Chondrocyte (in vitro differentiated cells): ENCODE results near the gene PDGFRA. TPM values are rescaled to one million over a fixed set of nuclear protein-coding genes. Genes with fewer than 3 reads are reported as not detected.

Experiments used
- DNase-seq: peaks from one replicate; pipeline ENCODE4 v3.0.0; 2021; ENCODE audit warnings: mixed read lengths, low spot score
- H3K27ac Mint-ChIP-seq: one replicate; pipeline ENCODE4 v1.8.0; 2021; ENCODE audit warnings: mild to moderate bottlenecking, moderate library complexity, mixed read lengths; ENCODE audit not compliant: unreplicated experiment
- H3K27me3 Mint-ChIP-seq: 2 replicates; pipeline ENCODE4 v1.8.0; 2021; ENCODE audit warnings: low read depth, mixed read lengths
- H3K36me3 Mint-ChIP-seq: 2 replicates; pipeline ENCODE4 v1.8.0; 2021; ENCODE audit warnings: low read depth, mixed read lengths
- H3K4me1 Mint-ChIP-seq: 2 replicates; pipeline ENCODE4 v1.8.0; 2021; ENCODE audit warnings: low read depth, mild to moderate bottlenecking, mixed read lengths
- H3K4me3 Mint-ChIP-seq: one replicate; pipeline ENCODE4 v1.8.0; 2021; ENCODE audit warnings: mild to moderate bottlenecking, moderate library complexity, mixed read lengths; ENCODE audit not compliant: unreplicated experiment
- H3K9me3 Mint-ChIP-seq: 2 replicates; pipeline ENCODE4 v1.8.0; 2021; ENCODE audit warnings: low read depth, mixed read lengths
- long read RNA-seq: library from polyadenylated mRNA; stranded (forward); transcript quantifications from one replicate; pipeline ENCODE4 v2.0.0, GENCODE V29; 2021
- total RNA-seq: library from RNA; stranded (reverse); gene quantifications from 3 replicates; pipeline ENCODE4 v1.2.1, GENCODE V29; 2021
- TF ChIP-seq, protein P1 (sequence below): fragments of 200-600 bp; sonication (generic); IDR thresholded peaks from 2 replicates; pipeline ENCODE4 v1.5.0; 2021; ENCODE audit warnings: antibody characterized with exemption, mild to moderate bottlenecking, moderate library complexity

PDGFRA gene
- total RNA-seq: 62.7 to 112 TPM (median 69.6 TPM) in 3 replicates
- long read RNA-seq, full-length matches to known transcripts: 5 of 23 reads
- long read RNA-seq, partial matches to known transcripts: 10 of 23 reads
- long read RNA-seq, other reads (novel, unspliced or antisense): 8 of 23 reads

DNA sequence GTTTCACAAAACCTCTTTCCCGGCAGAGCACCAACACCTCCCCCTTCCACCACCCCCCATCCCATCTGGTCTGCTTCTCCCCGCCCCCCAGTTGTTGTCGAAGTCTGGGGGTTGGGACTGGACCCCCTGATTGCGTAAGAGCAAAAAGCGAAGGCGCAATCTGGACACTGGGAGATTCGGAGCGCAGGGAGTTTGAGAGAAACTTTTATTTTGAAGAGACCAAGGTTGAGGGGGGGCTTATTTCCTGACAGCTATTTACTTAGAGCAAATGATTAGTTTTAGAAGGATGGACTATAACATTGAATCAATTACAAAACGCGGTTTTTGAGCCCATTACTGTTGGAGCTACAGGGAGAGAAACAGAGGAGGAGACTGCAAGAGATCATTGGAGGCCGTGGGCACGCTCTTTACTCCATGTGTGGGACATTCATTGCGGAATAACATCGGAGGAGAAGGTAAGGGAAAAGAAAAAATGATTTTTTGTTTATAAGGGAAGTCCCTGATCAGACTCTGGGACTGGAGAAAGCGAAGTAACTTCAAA, at the start of gene PDGFRA:
Gene PDGFRA (plus strand): TSS at position 333 of the 541 bp plus-strand sequence. CDS start 29,476 bp downstream, outside the sequence.
- no peaks in the 10 kb centered on the region for H3K36me3 Mint-ChIP-seq
- peak within 1 kb of the TSS; percentile 91 for H3K4me3 Mint-ChIP-seq
- TF ChIP-seq, protein P1, sequence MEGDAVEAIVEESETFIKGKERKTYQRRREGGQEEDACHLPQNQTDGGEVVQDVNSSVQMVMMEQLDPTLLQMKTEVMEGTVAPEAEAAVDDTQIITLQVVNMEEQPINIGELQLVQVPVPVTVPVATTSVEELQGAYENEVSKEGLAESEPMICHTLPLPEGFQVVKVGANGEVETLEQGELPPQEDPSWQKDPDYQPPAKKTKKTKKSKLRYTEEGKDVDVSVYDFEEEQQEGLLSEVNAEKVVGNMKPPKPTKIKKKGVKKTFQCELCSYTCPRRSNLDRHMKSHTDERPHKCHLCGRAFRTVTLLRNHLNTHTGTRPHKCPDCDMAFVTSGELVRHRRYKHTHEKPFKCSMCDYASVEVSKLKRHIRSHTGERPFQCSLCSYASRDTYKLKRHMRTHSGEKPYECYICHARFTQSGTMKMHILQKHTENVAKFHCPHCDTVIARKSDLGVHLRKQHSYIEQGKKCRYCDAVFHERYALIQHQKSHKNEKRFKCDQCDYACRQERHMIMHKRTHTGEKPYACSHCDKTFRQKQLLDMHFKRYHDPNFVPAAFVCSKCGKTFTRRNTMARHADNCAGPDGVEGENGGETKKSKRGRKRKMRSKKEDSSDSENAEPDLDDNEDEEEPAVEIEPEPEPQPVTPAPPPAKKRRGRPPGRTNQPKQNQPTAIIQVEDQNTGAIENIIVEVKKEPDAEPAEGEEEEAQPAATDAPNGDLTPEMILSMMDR: no peak

DNA sequence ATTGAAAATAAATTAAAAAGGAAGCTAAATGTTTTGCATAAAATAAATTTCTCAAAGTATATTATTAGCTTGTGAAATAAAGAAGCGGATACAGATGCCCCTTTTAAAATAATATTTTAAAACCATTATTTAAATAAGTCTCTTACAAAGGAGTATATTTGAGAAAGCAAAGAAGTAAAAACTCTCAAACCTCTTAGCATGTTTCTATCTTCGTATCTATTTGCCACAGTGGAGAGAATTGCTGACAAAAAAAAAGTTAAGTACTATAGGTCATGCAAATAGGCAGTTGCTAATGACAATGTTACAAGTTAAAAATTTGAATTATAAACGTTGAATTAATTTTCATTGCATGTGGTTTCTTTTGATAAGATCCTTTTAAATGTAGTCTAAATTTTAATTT, 44.5 kb upstream of the PDGFRA start:
- DNase-seq: no peak
- H3K4me1 Mint-ChIP-seq: peaks cover 7% of the 10 kb centered on the region
- H3K9me3 Mint-ChIP-seq: no peaks in the 10 kb centered on the region
- no peaks in the 10 kb centered on the region for H3K36me3 Mint-ChIP-seq
- TF ChIP-seq, protein P1: no peak
- no peak overlapping the region for H3K4me3 Mint-ChIP-seq
- H3K27me3 Mint-ChIP-seq: no peaks in the 10 kb centered on the region
- H3K27ac Mint-ChIP-seq: no peak overlapping the region

More for the DNA sequence above, at the start of gene PDGFRA:
- H3K4me1 Mint-ChIP-seq: peaks cover 52% of the 10 kb centered on the region
- no peaks in the 10 kb centered on the region for H3K27me3 Mint-ChIP-seq
- peak within 1 kb of the TSS; percentile 94 for H3K27ac Mint-ChIP-seq
- no peak for DNase-seq
- no peaks in the 10 kb centered on the region for H3K9me3 Mint-ChIP-seq

DNA sequence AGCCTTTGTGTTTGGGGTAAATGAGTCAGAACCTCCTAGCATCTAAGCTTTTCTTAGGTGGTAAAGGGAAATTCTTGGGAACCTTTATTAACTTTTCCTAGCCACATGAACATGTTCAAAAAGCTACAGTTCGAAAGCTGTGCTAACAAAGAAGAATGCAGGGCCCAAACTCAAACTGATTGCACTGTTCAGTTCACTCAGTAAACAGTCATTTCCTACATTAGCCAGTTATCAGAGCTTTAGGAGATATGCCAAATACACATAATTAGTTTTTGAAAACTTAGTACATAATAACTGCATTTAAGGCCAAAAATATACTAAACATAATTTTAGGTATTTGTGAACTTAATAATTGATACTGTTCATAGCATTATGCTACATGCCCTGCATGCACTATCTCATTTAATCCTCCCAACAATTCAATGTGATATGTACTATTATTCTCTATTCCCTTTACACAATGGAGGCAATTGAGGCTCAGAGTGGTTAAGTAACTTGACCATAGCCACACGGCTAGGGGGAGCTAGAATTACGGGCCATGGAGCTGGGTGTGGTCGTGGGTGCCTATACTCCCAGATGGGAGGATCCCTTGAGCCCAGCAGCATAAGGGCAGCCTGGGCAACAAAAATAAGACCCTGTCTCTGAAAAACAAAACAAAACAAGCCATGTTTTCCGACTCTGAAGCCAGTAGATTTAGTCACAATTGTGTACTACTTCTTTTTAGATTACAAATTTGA, 43.9 kb upstream of the PDGFRA start:
- no peak for DNase-seq
- no peak overlapping the region for H3K4me3 Mint-ChIP-seq
- no peak overlapping the region for H3K27ac Mint-ChIP-seq
- TF ChIP-seq, protein P1: no peak
- no peaks in the 10 kb centered on the region for H3K9me3 Mint-ChIP-seq
- no peaks in the 10 kb centered on the region for H3K36me3 Mint-ChIP-seq
- H3K27me3 Mint-ChIP-seq: no peaks in the 10 kb centered on the region
- H3K4me1 Mint-ChIP-seq: peaks cover 7% of the 10 kb centered on the region

DNA sequence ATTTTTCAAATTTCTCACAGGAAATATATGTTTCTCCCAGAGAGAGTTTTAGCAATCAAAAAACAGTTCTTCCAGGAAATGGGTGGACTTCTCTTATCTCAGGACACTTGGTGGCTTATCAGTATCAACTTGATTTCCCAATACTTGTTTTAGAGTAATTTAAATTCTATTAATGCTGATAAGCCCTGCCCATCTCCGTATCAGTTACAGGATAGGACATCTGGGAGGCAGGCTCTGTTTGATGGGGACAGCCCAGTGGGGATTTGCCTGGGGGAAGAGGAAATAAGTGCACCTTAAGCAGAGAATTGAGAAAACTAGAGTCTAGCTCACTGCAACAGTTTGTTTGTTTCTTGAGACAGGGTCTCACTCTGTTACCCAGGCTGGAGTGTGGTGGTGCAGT, 43.2 kb upstream of the PDGFRA start:
- H3K9me3 Mint-ChIP-seq: no peaks in the 10 kb centered on the region
- no peak for DNase-seq
- H3K36me3 Mint-ChIP-seq: no peaks in the 10 kb centered on the region
- H3K27me3 Mint-ChIP-seq: no peaks in the 10 kb centered on the region
- H3K4me3 Mint-ChIP-seq: no peak overlapping the region
- H3K27ac Mint-ChIP-seq: no peak overlapping the region
- TF ChIP-seq, protein P1: no peak
- H3K4me1 Mint-ChIP-seq: peaks cover 11% of the 10 kb centered on the region

DNA sequence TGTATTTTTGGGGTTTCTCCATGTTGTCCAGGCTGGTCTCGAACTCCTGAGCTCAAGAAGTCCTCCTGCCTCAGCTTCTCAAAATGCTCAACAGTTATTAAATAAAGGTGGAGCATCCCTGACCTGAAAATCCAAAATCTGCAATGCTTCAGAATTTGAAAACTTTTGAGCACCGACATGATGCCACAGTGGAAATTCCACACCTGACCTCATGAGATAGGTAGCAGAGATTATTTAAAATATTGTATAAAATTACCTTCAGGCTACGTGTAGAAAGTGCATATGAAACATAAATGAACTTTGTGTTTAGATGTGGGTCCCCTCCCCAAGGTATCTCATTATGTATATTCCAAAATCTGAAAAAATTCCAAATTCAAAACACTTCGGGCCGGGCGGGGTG, 42.7 kb upstream of the PDGFRA start:
- DNase-seq: no peak
- peaks cover 11% of the 10 kb centered on the region for H3K4me1 Mint-ChIP-seq
- H3K9me3 Mint-ChIP-seq: no peaks in the 10 kb centered on the region
- H3K27me3 Mint-ChIP-seq: no peaks in the 10 kb centered on the region
- TF ChIP-seq, protein P1: no peak
- H3K27ac Mint-ChIP-seq: no peak overlapping the region
- H3K4me3 Mint-ChIP-seq: no peak overlapping the region
- no peaks in the 10 kb centered on the region for H3K36me3 Mint-ChIP-seq
